Activated T-helper 1 cell treated with anti-CD3 and anti-CD28 coated beads, Interleukin-12 subunit alpha, Interleukin-12 subunit beta, Interleukin-2, Interleukin-4 antibody, amounts not matched to agents 30 ng/mL and 10 ng/mL and 1 ng/mL, durations not matched to agents 14 hours and 24 hours and 36 hours (primary cell): ENCODE measurements around the gene IGF2R. TPM values are rescaled to one million over a fixed set of nuclear protein-coding genes. Genes with fewer than 3 reads are reported as not detected.
"Not testable (repeated sequence)": the region's sequence is repeated elsewhere in the genome, so short reads cannot be mapped to it uniquely, and the experiment has no call there.

Experiments
- DNase-seq: peaks from one replicate; pipeline ENCODE4 v3.0.0; 2021; ENCODE audit warnings: low spot score
- H3K27ac Mint-ChIP-seq: one replicate; pipeline ENCODE4 v1.8.0; 2021; ENCODE audit warnings: mild to moderate bottlenecking, mixed read lengths
- H3K27me3 Mint-ChIP-seq: one replicate; pipeline ENCODE4 v1.8.0; 2022; ENCODE audit warnings: mild to moderate bottlenecking, moderate library complexity, mixed read lengths; ENCODE audit not compliant: insufficient read depth
- H3K36me3 Mint-ChIP-seq: one replicate; pipeline ENCODE4 v1.8.0; 2021; ENCODE audit warnings: low read depth, mixed read lengths
- H3K4me1 Mint-ChIP-seq: one replicate; pipeline ENCODE4 v1.8.0; 2021; ENCODE audit warnings: low read depth, mixed read lengths
- H3K4me3 Mint-ChIP-seq: one replicate; pipeline ENCODE4 v1.8.0; 2021; ENCODE audit warnings: mild to moderate bottlenecking, moderate library complexity, mixed read lengths
- H3K9me3 Mint-ChIP-seq: one replicate; pipeline ENCODE4 v1.8.0; 2021; ENCODE audit warnings: mixed read lengths
- intact Hi-C: fragments of 100-400 bp; cut with micrococcal nuclease; formaldehyde crosslinking; loops from one replicate; pipeline ENCODE4 v1.15.1; 2024
- total RNA-seq: library from RNA; stranded (reverse); gene quantifications from 2 replicates; pipeline ENCODE4 v1.2.3, GENCODE V29; 2022

IGF2R gene
- total RNA-seq, 1 donor from 2014 or later: 126 TPM

DNA sequence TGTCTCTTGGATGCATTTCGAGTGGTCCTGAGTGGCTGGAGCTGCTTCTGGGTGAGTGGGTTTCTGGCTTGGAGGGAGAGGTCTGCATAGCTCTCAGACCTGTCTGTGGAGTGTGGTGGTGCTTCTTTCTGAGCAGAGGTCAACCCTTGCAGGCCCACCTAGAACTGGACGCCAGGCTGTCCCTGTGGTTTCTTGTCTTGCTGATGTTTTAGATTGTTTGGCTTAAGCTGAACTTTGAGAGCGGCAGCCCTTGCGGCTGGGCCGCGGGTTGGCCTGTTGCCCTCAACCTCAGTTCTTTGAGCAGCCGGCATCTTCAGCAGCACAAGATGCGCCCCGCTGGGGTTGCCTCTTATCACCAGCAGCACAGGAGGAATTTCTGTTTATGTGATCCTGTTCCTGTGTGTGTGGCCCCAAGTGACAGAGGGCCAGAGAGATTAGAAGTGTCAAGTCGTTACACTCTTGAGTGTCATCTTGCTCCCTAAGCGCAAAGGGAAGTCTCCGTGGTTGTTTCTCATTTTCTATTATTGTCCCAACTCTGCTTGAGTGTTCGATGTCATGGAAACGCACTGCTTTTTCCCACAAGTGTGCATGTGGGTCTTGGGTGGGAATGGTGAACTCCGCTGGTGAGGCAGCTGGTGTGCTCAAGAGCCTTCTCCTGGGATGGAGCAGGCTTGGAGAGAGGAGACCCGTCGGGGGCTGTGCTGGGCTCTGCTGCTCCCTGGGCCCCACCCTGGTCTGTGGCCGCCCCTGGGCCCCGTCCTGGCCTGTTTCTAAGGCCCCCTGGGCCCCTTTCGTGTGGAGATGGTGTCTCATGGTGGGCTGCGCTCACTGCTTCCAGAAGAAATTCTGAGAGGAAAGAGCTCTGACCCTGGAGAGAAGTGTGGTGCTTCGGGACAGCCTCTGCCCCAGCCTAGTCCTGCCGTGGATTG is 132.7 kb downstream of the IGF2R start:
- Mint-ChIP-seq H3K27ac (peak overlapping the region; percentile 61), H3K4me1 (peaks cover 20% of the 10 kb centered on the region), H3K36me3 (peaks cover 44% of the 10 kb centered on the region), H3K27me3 (no peaks in the 10 kb centered on the region), H3K9me3 (no peaks in the 10 kb centered on the region), H3K4me3 (no peak overlapping the region)
- intact Hi-C loops: loop anchor here (5.0 kb wide), 1 partner anchor 239 kb away; no protein-coding TSS in a partner anchor
- DNase-seq: no peak

DNA sequence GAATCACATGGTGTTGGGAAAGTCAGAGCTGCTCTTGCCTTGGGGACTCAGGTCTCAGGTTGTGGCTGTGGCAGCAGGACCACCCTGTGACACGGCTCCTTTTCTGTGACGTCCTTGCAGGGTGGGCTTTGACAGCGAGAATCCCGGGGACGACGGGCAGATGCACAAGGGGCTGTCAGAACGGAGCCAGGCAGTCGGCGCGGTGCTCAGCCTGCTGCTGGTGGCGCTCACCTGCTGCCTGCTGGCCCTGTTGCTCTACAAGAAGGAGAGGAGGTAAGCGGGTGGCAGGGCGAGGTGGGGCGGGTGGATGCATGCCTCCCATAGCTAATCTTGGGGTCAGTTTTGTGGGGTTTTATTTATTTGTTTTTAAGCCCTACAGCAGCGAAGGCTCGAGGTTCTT is 133.5 kb downstream of the IGF2R start:
- Mint-ChIP-seq H3K27ac (no peak overlapping the region), H3K36me3 (peaks cover 44% of the 10 kb centered on the region), H3K9me3 (no peaks in the 10 kb centered on the region), H3K27me3 (no peaks in the 10 kb centered on the region), H3K4me1 (peaks cover 21% of the 10 kb centered on the region), H3K4me3 (no peak overlapping the region)
- no peak for DNase-seq
- intact Hi-C loops: loop anchor here (5.0 kb wide), 1 partner anchor 240 kb away; no protein-coding TSS in a partner anchor

- no peak overlapping the region for H3K27ac Mint-ChIP-seq
- H3K4me3 Mint-ChIP-seq: no peak overlapping the region
- no peaks in the 10 kb centered on the region for H3K9me3 Mint-ChIP-seq
- H3K36me3 Mint-ChIP-seq: peaks cover 46% of the 10 kb centered on the region
- no peaks in the 10 kb centered on the region for H3K27me3 Mint-ChIP-seq
- no peak for DNase-seq
- intact Hi-C loops: loop anchor here (5.0 kb wide), 1 partner anchor 241 kb away; no protein-coding TSS in a partner anchor
- H3K4me1 Mint-ChIP-seq: peaks cover 28% of the 10 kb centered on the region
Measured at GRCh38 chr6:160102956-160103824, 134.3 kb downstream of the IGF2R start.

DNA sequence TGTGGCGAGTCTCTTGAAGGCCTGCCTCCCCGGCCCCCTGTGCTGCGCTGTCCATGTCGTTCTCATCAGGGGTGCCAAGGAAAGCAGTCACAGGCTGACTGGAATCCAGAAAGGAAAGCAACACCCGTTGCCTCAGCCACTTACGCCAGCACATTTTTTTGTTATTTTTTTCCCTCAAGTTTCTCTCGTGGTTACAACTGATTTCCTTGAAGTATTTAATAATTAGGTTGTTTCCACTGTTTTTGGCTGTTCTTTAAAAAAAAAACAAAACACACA is 134.9 kb downstream of the IGF2R start:
- peaks cover 45% of the 10 kb centered on the region for H3K36me3 Mint-ChIP-seq
- no peak overlapping the region for H3K4me3 Mint-ChIP-seq
- no peak for DNase-seq
- H3K9me3 Mint-ChIP-seq: no peaks in the 10 kb centered on the region
- intact Hi-C loops: loop anchor here (5.0 kb wide), 1 partner anchor 241 kb away; no protein-coding TSS in a partner anchor
- H3K27ac Mint-ChIP-seq: no peak overlapping the region
- H3K4me1 Mint-ChIP-seq: peaks cover 31% of the 10 kb centered on the region
- no peaks in the 10 kb centered on the region for H3K27me3 Mint-ChIP-seq

GRCh38 chr6:160104821-160105517 is 136.1 kb downstream of the IGF2R start:
- Mint-ChIP-seq H3K9me3 (no peaks in the 10 kb centered on the region), H3K36me3 (peaks cover 45% of the 10 kb centered on the region), H3K4me3 (no peak overlapping the region), H3K27ac (no peak overlapping the region), H3K27me3 (no peaks in the 10 kb centered on the region), H3K4me1 (peaks cover 28% of the 10 kb centered on the region)
- intact Hi-C loops: loop anchor here (5.0 kb wide), 1 partner anchor 243 kb away; no protein-coding TSS in a partner anchor
- DNase-seq: no peak

DNA sequence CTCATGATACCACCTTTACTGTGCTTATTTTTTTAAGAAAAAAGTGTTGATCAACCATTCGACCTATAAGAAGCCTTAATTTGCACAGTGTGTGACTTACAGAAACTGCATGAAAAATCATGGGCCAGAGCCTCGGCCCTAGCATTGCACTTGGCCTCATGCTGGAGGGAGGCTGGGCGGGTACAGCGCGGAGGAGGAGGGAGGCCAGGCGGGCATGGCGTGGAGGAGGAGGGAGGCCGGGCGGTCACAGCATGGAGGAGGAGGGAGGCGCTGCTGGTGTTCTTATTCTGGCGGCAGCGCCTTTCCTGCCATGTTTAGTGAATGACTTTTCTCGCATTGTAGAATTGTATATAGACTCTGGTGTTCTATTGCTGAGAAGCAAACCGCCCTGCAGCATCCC is 137.1 kb downstream of the IGF2R start:
- peaks cover 53% of the 10 kb centered on the region for H3K36me3 Mint-ChIP-seq
- no peak overlapping the region for H3K4me3 Mint-ChIP-seq
- no peaks in the 10 kb centered on the region for H3K9me3 Mint-ChIP-seq
- peaks cover 31% of the 10 kb centered on the region for H3K4me1 Mint-ChIP-seq
- intact Hi-C loops: no loop called here
- no peak for DNase-seq
- H3K27me3 Mint-ChIP-seq: no peaks in the 10 kb centered on the region
- no peak overlapping the region for H3K27ac Mint-ChIP-seq

- H3K4me3 Mint-ChIP-seq: no peak overlapping the region
- no peak for DNase-seq
- H3K36me3 Mint-ChIP-seq: peaks cover 55% of the 10 kb centered on the region
- H3K9me3 Mint-ChIP-seq: no peaks in the 10 kb centered on the region
- H3K27ac Mint-ChIP-seq: peak overlapping the region; percentile 61
- no peaks in the 10 kb centered on the region for H3K27me3 Mint-ChIP-seq
- H3K4me1 Mint-ChIP-seq: peaks cover 26% of the 10 kb centered on the region
- intact Hi-C loops: no loop called here
Measured at GRCh38 chr6:160106701-160107100, 137.8 kb downstream of the IGF2R start.

- Mint-ChIP-seq H3K27me3 (no peaks in the 10 kb centered on the region), H3K9me3 (no peaks in the 10 kb centered on the region), H3K27ac (no peak overlapping the region), H3K36me3 (peaks cover 52% of the 10 kb centered on the region), H3K4me3 (no peak overlapping the region), H3K4me1 (peaks cover 26% of the 10 kb centered on the region)
- DNase-seq: no peak
- intact Hi-C loops: no loop called here
Measured at GRCh38 chr6:160108077-160108476, 139.2 kb downstream of the IGF2R start.

DNA sequence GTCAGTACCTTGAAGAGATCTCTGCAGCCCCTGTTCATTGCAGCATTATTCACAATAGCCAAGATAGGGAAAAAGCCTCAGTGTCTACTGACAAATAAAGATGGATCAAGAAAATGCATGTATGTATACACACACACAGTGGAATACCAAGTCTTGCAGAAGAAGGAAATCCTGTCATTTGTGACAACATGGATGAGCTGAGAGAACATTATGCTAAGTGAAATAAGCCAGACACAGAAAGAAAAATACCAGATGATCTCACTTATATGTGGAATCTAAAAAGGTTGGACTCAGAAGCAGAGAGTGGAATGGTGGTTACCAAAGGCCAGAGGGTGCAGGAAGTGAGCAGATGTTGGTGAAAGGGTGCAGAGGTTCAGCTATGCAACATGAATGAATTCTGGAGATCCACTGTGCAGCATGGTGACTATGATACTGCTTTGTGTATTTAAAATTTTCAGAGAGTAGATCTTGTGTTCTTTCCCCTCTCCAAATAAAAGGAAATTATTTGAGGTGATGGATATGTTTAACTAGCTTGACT is 141.8 kb downstream of the IGF2R start:
- intact Hi-C loops: no loop called here
- Mint-ChIP-seq H3K27me3 (no peaks in the 10 kb centered on the region), H3K27ac (no peak overlapping the region), H3K4me1 (peaks cover 23% of the 10 kb centered on the region), H3K36me3 (peaks cover 43% of the 10 kb centered on the region), H3K9me3 (no peaks in the 10 kb centered on the region), H3K4me3 (no peak overlapping the region)
- DNase-seq: no peak

DNA sequence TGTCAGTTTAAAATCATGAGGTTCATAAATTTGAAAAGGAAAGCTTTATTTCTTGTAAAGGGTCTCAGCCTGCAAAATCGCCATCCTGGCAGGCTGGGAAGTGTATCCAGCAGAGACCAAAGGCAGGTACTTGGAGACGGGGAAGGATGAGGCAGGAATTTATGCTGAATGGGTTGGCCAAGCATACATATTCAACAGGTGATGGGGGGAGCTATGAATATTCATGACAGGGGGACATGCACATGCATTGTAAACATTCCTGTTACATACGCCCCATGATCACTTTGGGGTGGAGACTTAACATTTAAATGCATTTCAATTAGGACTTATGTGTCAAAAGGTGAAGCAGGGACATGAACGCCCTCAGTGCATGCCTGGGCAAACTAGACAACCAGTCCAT is 142.9 kb downstream of the IGF2R start:
- no peaks in the 10 kb centered on the region for H3K9me3 Mint-ChIP-seq
- no peak for DNase-seq
- H3K27ac Mint-ChIP-seq: no peak overlapping the region
- no peak overlapping the region for H3K4me3 Mint-ChIP-seq
- intact Hi-C loops: no loop called here
- no peaks in the 10 kb centered on the region for H3K27me3 Mint-ChIP-seq
- peaks cover 38% of the 10 kb centered on the region for H3K36me3 Mint-ChIP-seq
- H3K4me1 Mint-ChIP-seq: peaks cover 22% of the 10 kb centered on the region

- Mint-ChIP-seq H3K9me3 (peaks cover 2% of the 10 kb centered on the region), H3K27me3 (no peaks in the 10 kb centered on the region), H3K36me3 (peaks cover 43% of the 10 kb centered on the region), H3K4me3 (no peak overlapping the region), H3K4me1 (peaks cover 19% of the 10 kb centered on the region), H3K27ac (no peak overlapping the region)
- no peak for DNase-seq
- intact Hi-C loops: no loop called here
Measured at GRCh38 chr6:160112628-160113299, 143.9 kb downstream of the IGF2R start.

GRCh38 chr6:160114536-160114935 is 145.7 kb downstream of the IGF2R start:
- H3K4me3 Mint-ChIP-seq, H3K9me3 Mint-ChIP-seq, intact Hi-C loops, H3K27ac Mint-ChIP-seq, DNase-seq, H3K27me3 Mint-ChIP-seq: not testable (repeated sequence)
- Mint-ChIP-seq H3K36me3 (peaks cover 41% of the 10 kb centered on the region), H3K4me1 (peaks cover 10% of the 10 kb centered on the region)
